Esophagus muscularis mucosa (tissue), 4 donors: ENCODE measurements around the gene YTHDC1. TPM values are rescaled to one million over a fixed set of nuclear protein-coding genes. Genes with fewer than 3 reads are reported as not detected.

ENCODE experiments used
- DNase-seq: peaks from one replicate; pipeline ENCODE4 v3.0.0-alpha.2; 2017; ENCODE audit errors: extremely low spot score
- H3K27ac ChIP-seq, 4 donors: fragments of 200-600 bp; sonication (generic); replicated peaks in 1 of 4; 1 replicate in 3 of 4; 2 replicates in 1 of 4; pipeline ENCODE4 v1.5.1; 2016 to 2019; ENCODE audit warnings: mild to moderate bottlenecking in 1 of 4
- H3K27me3 ChIP-seq, 4 donors: fragments of 200-600 bp; sonication (generic); one replicate each; pipeline versions ENCODE4 v1.5.1 to v1.6.0; 2016 to 2019
- H3K36me3 ChIP-seq, 4 donors: fragments of 200-600 bp; sonication (generic); one replicate each; pipeline ENCODE4 v1.5.1; 2016 to 2019
- H3K4me1 ChIP-seq, 4 donors: fragments of 200-600 bp; sonication (generic); one replicate each; pipeline ENCODE4 v1.5.1; 2016 to 2019
- H3K4me3 ChIP-seq, 4 donors: fragments of 200-600 bp; sonication (generic); 1 replicate in 2 of 4; 2 replicates in 2 of 4; pipeline ENCODE4 v1.5.1; 2016 to 2019; ENCODE audit warnings: mild to moderate bottlenecking in 4 of 4, moderate library complexity in 1 of 4
- H3K9me3 ChIP-seq, 4 donors: fragments of 200-600 bp; sonication (generic); 1 replicate in 3 of 4; 2 replicates in 1 of 4; pipeline ENCODE4 v1.5.1; 2016 to 2019
- CTCF ChIP-seq, 3 experiments: fragments of 200-600 bp in 2 of 3; fragments of 450-650 bp in 1 of 3; sonication (generic) in 2 of 3; IDR thresholded peaks; one replicate each; pipeline ENCODE4 v1.5.1; 2017 to 2019; ENCODE audit warnings: antibody characterized with exemption in 3 of 3, mild to moderate bottlenecking in 2 of 3, moderate library complexity in 1 of 3
- EP300 ChIP-seq: sonication (generic); formaldehyde crosslinking; IDR thresholded peaks from one replicate; pipeline ENCODE4 v1.6.1; 2017; ENCODE audit warnings: antibody characterized with exemption
- POLR2A ChIP-seq: fragments of 450-650 bp; IDR thresholded peaks from one replicate; pipeline ENCODE4 v1.6.1; 2017; ENCODE audit warnings: antibody characterized with exemption, moderate library complexity, mild to moderate bottlenecking, low read depth
- POLR2AphosphoS5 ChIP-seq, 2 donors: sonication (generic); formaldehyde crosslinking; IDR thresholded peaks; one replicate each; pipeline ENCODE4 v1.6.1; 2017; ENCODE audit warnings: antibody characterized with exemption in 2 of 2
- WGBS: methylation state at CpG from one replicate; pipeline ENCODE4 v1.1.5; 2018; 5-methylcytosine and 5-hydroxymethylcytosine counted together
- intact Hi-C: fragments of 100-400 bp; cut with DNase I; formaldehyde crosslinking; loops from one replicate; pipeline ENCODE4 v1.15.1; 2023
- total RNA-seq, 4 donors: library from RNA; depleted of rRNA; stranded (reverse); fragments of >200 nt; gene quantifications; one replicate each; pipeline versions ENCODE4 v1.1.0 to v1.2.1, GENCODE V29; 2016

YTHDC1 gene
- total RNA-seq, 4 donors from 2014 or later, result 55.4 to 68.7 (median 61.4) TPM

GRCh38 chr4:68368691-68369131 lies 18.8 kb upstream of the YTHDC1 start:
- 62% methylated on average over 5 of the region's 5 CpGs for WGBS
- no peak for DNase-seq
- H3K36me3 ChIP-seq, result no peaks in the 10 kb centered on the region
- peaks cover 0 to 14% (median 0%) of the 10 kb centered on the region in 4 donors for H3K27me3 ChIP-seq
- TF ChIP-seq POLR2AphosphoS5 (IDR thresholded peaks at IDR 0.05), result no peak
- TF ChIP-seq CTCF (IDR thresholded peaks at IDR 0.05), result no peak
- no peak for TF ChIP-seq POLR2A
- TF ChIP-seq EP300, result no peak
- no peak overlapping the region for H3K4me3 ChIP-seq
- peaks cover 0 to 5% (median 5%) of the 10 kb centered on the region in 4 donors for H3K4me1 ChIP-seq
- no peak overlapping the region for H3K27ac ChIP-seq
- intact Hi-C loops, result no loop called here
- no peaks in the 10 kb centered on the region for H3K9me3 ChIP-seq

GRCh38 chr4:68367835-68368234 lies 17.9 kb upstream of the YTHDC1 start:
- Histone ChIP-seq H3K4me3 (no peak overlapping the region), H3K9me3 (no peaks in the 10 kb centered on the region), H3K27ac (no peak overlapping the region), H3K36me3 (no peaks in the 10 kb centered on the region), H3K4me1 (no peaks in the 10 kb centered on the region), H3K27me3 (peaks cover 0 to 14% (median 0%) of the 10 kb centered on the region in 4 donors)
- no peak for DNase-seq
- no peak for TF ChIP-seq POLR2A
- no peak for TF ChIP-seq CTCF (IDR thresholded peaks at IDR 0.05)
- TF ChIP-seq EP300, result no peak
- TF ChIP-seq POLR2AphosphoS5 (IDR thresholded peaks at IDR 0.05), result no peak
- intact Hi-C loops, result no loop called here
- 82% methylated on average over 3 of the region's 3 CpGs for whole genome bisulfite sequencing

DNA sequence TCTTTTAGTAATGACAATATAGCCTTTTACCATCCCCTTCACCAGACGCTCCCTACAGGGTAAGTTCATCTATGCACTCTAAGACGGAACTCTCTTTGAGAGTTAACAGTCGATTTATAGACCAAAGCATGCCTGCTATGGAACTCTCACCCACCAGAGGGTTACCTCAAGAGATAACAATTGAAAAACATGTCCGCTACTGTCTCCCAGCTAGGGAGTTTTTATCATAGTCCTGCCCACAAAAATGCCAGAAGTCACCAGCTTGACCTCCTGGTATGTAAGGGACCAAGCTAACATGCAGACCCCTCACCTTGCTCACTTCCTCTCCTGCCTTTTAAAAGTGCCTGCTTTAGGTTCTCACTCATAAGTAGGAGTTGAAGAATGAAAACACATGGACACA lies 16.7 kb upstream of the YTHDC1 start:
- Histone ChIP-seq H3K9me3 (no peaks in the 10 kb centered on the region), H3K4me1 (no peaks in the 10 kb centered on the region), H3K36me3 (no peaks in the 10 kb centered on the region), H3K27me3 (peaks cover 0 to 14% (median 0%) of the 10 kb centered on the region in 4 donors), H3K4me3 (no peak overlapping the region), H3K27ac (no peak overlapping the region)
- no peak for DNase-seq
- no peak for TF ChIP-seq EP300
- no peak for TF ChIP-seq POLR2AphosphoS5 (IDR thresholded peaks at IDR 0.05)
- TF ChIP-seq CTCF (IDR thresholded peaks at IDR 0.05), result no peak
- no peak for TF ChIP-seq POLR2A
- intact Hi-C loops, result no loop called here
- 91% methylated on average over 4 of the region's 4 CpGs for WGBS

DNA sequence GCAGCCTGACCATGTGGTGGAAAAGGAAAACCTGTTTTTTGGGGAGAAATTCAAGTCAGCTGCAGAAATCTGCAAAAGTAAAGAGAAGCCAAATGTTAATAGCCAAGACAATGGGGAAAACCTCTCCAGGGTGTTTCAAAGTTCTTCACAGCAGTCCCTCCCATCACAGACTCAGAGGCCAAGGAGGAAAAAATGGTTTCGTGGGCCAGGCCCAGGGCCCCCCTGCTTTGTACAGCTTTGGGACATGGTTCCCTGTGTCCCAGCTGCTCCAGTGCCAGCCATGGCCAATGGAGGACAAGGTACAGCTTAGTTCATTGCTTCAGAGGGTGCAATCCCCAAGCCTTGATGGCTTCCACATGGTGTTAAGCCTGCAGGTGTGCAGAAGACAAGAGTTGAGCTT lies 15.2 kb upstream of the YTHDC1 start:
- no peaks in the 10 kb centered on the region for H3K9me3 ChIP-seq
- 89% methylated on average over 1 of the region's 1 CpG for WGBS
- intact Hi-C loops, result no loop called here
- H3K4me3 ChIP-seq, result no peak overlapping the region
- no peak for DNase-seq
- H3K27ac ChIP-seq, result no peak overlapping the region
- TF ChIP-seq POLR2A, result no peak
- H3K27me3 ChIP-seq, result peaks cover 0 to 14% (median 0%) of the 10 kb centered on the region in 4 donors
- H3K4me1 ChIP-seq, result no peaks in the 10 kb centered on the region
- no peaks in the 10 kb centered on the region for H3K36me3 ChIP-seq

GRCh38 chr4:68361146-68361589 lies 11.3 kb upstream of the YTHDC1 start:
- peaks cover 0 to 13% (median 0%) of the 10 kb centered on the region in 4 donors for H3K27me3 ChIP-seq
- no peaks in the 10 kb centered on the region for H3K4me1 ChIP-seq
- H3K4me3 ChIP-seq, result no peak overlapping the region
- no peaks in the 10 kb centered on the region for H3K9me3 ChIP-seq
- no peak for DNase-seq
- H3K27ac ChIP-seq, result no peak overlapping the region
- TF ChIP-seq CTCF (IDR thresholded peaks at IDR 0.05) (no peak), POLR2A (no peak), POLR2AphosphoS5 (IDR thresholded peaks at IDR 0.05) (no peak), EP300 (no peak)
- intact Hi-C loops, result no loop called here
- WGBS, result 85% methylated on average over 3 of the region's 3 CpGs
- H3K36me3 ChIP-seq, result no peaks in the 10 kb centered on the region
